Kasumi-1 (cell line): ENCODE measurements around the gene PCDHA5.
"Not testable (repeated sequence)": the region's sequence is repeated elsewhere in the genome, so short reads cannot be mapped to it uniquely, and the experiment has no call there.

Source experiments
- DNase-seq, 2 experiments: peaks; one replicate each; lab custom pipeline; 2025; lab: John Stamatoyannopoulos, UW

The PCDHA5 gene

DNA sequence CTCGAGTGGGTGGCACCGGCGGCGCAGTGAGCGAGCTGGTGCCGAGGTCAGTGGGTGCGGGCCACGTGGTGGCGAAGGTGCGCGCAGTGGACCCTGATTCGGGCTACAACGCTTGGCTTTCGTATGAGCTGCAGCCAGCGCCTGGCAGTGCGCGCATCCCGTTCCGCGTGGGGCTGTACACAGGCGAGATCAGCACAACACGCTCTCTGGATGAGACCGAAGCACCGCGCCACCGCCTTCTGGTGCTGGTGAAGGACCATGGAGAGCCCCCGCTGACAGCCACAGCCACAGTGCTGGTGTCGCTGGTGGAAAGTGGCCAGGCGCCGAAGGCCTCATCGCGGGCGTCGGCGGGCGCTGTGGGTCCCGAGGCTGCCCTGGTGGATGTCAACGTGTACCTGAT, 2.1 kb downstream of the PCDHA5 start:
- DNase-seq, result no peak

DNA sequence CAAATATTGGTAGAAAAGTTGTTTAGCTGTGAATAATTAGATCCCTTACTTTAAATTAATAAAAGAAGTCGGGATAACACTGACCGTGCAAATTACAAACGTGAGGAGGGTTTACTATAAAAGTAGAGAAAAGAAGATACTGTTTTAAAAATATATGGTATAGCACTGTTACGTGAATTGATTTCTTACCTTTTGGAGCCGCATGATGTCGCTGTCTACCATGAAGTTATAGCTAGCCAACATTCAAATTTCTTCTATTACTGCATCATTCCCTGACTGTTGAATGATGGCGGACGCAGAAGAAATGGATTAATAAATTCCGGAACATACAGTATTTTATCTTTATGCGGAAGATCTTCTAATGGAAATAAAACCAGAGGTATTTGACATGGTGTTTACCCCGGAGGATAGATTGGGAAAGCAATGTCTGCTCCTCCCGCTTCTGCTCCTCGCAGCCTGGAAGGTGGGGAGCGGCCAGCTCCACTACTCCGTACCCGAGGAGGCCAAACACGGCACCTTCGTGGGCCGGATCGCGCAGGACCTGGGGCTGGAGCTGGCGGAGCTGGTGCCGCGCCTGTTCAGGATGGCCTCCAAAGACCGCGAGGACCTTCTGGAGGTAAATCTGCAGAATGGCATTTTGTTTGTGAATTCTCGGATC, 6.4 kb downstream of the PCDHA5 start, which contains the start of gene PCDHA6:
Gene PCDHA6 (plus strand): TSS at position 257 of the 658 bp plus-strand sequence. CDS start 132 bp downstream, at position 389.
- no peak for DNase-seq

- no peak for DNase-seq
Observed at GRCh38 chr5:140828362-140828737, 6.9 kb downstream of the PCDHA5 start.

- not testable (repeated sequence) for DNase-seq
Observed at GRCh38 chr5:140829511-140830501, 8.4 kb downstream of the PCDHA5 start.

DNA sequence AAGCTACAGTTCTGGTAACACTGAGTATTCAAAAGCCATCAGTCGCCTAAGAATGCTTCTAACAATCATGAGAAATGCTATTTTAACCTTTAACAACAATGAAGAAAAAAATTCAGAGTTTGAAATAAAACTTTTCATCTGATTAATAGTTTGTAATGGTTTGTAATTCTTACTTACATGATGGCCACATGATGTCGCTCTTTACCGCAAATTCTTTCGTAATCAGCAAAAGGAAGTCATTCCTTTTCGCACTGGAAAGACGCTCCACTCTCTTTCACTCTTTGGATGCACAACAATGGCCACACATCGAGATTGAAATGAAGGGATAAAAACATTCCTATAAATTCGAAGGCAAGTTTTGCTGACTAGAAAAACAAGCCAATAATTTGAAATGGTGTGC, 12.6 kb downstream of the PCDHA5 start, which contains the start of gene PCDHA7:
Gene PCDHA7 (plus strand): TSS at position 277 of the 400 bp plus-strand sequence. CDS start 115 bp downstream, at position 392.
- no peak for DNase-seq

- not testable (repeated sequence) for DNase-seq
Observed at GRCh38 chr5:140834439-140835008, 13.1 kb downstream of the PCDHA5 start.

DNA sequence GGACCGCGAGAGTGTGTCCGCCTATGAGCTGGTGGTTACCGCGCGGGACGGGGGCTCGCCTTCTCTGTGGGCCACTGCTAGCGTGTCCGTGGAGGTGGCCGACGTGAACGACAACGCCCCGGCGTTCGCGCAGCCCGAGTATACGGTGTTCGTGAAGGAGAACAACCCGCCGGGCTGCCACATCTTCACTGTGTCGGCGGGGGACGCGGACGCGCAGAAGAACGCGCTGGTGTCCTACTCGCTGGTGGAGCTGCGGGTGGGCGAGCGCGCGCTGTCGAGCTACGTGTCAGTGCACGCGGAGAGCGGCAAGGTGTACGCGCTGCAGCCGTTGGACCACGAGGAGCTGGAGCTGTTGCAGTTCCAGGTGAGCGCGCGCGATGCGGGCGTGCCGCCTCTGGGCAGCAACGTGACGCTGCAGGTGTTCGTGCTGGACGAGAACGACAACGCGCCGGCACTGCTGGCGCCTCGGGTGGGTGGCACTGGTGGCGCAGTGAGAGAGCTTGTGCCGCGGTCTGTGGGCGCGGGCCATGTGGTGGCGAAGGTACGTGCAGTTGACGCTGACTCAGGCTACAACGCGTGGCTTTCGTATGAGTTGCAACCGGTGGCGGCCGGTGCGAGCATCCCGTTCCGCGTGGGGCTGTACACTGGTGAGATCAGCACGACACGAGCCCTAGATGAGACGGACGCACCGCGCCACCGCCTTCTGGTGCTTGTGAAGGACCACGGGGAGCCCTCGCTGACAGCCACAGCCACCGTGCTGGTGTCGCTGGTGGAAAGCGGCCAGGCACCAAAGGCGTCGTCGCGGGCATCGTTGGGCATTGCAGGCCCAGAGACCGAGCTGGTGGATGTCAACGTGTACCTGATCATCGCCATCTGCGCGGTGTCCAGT, 14.5 kb downstream of the PCDHA5 start:
- DNase-seq, result no peak

DNA sequence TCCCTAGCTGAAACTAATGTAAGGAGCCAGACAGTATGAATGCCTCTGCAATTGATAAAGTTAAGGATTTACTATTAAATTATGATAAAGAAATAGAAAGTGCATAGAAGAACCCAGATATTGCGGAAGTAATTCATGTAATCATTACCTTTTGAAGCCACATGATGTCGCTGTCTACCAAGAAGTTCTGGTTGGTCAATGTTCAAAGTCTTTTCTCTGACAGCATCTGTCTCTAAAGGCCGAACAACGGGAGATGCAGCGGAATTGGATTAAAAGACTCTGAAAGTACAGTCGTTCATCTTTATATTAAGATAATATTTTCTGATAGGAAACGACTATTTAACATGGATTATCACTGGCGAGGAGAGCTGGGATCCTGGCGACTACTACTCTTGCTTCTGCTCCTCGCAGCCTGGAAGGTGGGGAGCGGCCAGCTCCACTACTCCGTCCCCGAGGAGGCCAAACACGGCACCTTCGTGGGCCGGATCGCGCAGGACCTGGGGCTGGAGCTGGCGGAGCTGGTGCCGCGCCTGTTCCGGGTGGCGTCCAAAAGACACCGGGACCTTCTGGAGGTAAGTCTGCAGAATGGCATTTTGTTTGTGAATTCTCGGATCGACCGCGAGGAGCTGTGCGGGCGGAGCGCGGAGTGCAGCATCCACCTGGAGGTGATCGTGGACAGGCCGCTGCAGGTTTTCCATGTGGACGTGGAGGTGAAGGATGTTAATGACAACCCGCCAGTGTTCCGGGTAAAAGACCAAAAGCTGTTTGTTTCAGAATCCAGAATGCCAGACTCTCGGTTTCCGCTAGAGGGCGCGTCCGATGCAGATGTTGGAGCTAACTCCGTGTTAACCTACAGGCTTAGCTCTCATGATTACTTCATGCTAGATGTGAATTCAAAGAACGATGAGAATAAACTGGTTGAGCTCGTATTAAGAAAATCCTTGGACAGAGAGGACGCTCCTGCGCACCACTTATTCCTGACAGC, 19.9 kb downstream of the PCDHA5 start, which contains the start of gene PCDHA8:
Gene PCDHA8 (plus strand): TSS at position 210 of the 985 bp plus-strand sequence. CDS start 135 bp downstream, at position 345.
- DNase-seq, result peak; percentile 25 to 30

DNA sequence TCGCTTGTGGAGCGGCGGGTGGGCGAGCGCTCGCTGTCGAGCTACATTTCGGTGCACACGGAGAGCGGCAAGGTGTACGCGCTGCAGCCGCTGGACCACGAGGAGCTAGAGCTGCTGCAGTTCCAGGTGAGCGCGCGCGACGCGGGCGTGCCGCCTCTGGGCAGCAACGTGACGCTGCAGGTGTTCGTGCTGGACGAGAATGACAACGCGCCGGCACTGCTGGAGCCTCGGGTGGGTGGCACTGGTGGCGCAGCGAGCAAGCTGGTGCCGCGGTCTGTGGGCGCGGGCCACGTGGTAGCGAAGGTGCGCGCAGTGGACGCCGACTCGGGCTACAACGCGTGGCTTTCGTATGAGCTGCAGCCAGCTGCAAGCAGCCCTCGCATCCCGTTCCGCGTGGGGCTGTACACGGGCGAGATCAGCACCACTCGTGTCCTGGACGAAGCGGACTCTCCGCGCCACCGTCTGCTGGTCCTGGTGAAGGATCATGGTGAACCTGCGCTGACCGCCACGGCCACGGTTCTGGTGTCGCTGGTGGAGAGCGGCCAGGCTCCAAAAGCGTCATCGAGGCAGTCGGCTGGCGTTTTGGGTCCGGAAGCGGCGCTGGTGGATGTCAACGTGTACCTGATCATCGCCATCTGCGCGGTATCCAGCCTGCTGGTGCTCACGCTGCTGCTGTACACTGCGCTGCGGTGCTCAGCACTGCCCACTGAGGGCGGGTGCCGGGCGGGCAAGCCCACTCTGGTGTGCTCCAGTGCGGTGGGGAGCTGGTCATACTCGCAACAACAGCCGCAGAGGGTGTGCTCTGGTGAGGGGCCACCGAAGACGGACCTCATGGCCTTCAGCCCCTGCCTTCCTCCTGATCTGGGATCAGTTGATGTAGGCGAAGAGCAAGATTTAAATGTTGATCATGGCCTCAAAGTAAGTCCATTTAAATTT, 21.7 kb downstream of the PCDHA5 start:
- DNase-seq, result no peak

DNA sequence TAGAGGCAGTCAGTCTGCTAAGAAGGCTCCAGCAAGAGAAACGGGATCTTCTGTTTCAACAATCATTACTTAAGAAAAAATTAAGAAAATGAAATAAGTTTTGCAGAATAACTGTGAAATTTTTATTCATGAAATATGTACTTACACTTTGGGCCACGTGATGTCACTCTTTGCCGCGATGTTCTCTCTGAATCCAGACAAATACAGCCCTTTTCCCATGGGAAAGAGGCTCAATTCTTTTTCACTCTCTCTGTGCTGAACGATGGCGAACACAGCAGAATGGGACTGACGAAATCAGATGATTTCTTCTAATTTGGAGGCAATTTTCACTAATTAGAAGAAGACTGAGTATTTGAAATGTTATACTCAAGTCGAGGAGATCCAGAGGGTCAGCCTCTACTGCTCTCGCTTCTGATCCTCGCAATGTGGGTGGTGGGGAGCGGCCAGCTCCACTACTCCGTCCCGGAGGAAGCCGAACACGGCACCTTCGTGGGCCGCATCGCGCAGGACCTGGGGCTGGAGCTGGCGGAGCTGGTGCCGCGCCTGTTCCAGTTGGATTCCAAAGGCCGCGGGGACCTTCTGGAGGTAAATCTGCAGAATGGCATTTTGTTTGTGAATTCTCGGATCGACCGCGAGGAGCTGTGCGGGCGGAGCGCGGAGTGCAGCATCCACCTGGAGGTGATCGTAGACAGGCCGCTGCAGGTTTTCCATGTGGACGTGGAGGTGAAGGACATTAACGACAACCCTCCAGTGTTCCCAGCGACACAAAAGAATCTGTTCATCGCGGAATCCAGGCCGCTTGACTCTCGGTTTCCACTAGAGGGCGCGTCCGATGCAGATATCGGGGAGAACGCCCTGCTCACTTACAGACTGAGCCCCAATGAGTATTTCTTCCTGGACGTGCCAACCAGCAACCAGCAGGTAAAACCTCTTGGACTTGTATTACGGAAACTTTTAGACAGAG, 27.0 kb downstream of the PCDHA5 start, which contains the start of gene PCDHA9:
Gene PCDHA9 (plus strand): TSS at position 244 of the 964 bp plus-strand sequence. CDS start 114 bp downstream, at position 358.
- not testable (repeated sequence) for DNase-seq

GRCh38 chr5:140849831-140850634, 28.6 kb downstream of the PCDHA5 start:
- not testable (repeated sequence) for DNase-seq

DNA sequence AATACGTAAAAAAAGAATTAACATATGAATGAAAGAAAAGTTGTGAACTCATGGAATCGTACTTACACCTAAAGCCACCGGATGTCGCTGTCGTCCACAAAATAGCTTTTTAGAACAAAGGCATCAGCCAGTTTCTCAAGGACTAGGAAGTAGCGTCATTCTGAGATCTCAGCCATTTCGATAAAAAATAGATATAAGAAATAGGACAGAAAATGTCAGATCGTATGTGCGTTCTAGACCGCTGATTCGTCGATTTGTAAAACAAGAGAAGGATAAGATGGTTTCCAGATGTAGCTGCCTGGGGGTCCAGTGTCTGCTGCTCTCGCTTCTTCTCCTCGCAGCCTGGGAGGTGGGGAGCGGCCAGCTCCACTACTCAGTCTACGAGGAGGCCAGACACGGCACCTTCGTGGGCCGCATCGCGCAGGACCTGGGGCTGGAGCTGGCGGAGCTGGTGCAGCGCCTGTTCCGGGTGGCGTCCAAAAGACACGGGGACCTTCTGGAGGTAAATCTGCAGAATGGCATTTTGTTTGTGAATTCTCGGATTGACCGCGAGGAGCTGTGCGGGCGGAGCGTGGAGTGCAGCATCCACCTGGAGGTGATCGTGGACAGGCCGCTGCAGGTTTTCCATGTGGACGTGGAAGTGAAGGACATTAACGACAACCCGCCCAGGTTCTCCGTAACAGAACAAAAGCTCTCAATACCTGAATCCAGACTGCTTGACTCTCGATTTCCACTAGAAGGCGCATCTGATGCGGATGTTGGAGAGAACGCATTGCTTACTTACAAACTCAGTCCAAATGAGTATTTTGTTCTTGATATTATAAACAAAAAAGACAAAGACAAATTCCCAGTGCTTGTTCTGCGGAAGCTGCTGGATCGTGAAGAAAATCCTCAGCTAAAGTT, 34.6 kb downstream of the PCDHA5 start, which contains the start of gene PCDHA10:
Gene PCDHA10 (plus strand): TSS at position 126 of the 903 bp plus-strand sequence. CDS start 152 bp downstream, at position 278.
- DNase-seq, result no peak

DNA sequence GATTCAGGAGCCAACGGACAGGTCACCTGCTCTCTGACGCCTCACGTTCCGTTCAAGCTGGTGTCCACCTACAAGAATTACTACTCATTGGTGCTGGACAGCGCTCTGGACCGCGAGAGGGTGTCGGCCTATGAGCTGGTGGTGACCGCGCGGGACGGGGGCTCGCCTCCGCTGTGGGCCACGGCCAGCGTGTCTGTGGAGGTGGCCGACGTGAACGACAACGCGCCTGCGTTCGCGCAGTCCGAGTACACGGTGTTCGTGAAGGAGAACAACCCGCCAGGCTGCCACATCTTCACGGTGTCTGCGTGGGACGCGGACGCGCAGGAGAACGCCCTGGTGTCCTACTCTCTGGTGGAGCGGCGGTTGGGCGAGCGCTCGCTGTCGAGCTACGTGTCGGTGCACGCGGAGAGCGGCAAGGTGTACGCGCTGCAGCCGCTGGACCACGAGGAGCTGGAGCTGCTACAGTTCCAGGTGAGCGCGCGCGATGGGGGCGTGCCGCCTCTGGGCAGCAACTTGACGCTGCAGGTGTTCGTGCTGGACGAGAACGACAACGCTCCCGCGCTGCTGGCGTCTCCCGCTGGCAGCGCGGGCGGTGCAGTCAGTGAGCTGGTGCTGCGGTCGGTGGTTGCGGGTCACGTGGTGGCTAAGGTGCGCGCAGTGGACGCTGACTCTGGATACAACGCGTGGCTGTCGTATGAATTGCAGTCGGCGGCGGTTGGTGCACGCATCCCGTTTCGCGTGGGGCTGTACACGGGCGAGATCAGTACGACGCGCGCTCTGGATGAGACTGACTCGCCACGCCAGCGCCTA, 36.0 kb downstream of the PCDHA5 start:
- no peak for DNase-seq

- DNase-seq, result no peak
Observed at GRCh38 chr5:140857987-140858240, 36.5 kb downstream of the PCDHA5 start.
